GM19468 (cell line): ENCODE data around the gene ZBTB47.

Source experiments
- ATAC-seq: cut with Tn5 transposase; IDR thresholded peaks from one replicate; pipeline ENCODE4 v1.9.1; 2021; ENCODE audit warnings: mild to moderate bottlenecking, moderate library complexity, moderate number of reproducible peaks; ENCODE audit not compliant: unreplicated experiment; ENCODE audit errors: extremely low read depth

Gene ZBTB47

DNA sequence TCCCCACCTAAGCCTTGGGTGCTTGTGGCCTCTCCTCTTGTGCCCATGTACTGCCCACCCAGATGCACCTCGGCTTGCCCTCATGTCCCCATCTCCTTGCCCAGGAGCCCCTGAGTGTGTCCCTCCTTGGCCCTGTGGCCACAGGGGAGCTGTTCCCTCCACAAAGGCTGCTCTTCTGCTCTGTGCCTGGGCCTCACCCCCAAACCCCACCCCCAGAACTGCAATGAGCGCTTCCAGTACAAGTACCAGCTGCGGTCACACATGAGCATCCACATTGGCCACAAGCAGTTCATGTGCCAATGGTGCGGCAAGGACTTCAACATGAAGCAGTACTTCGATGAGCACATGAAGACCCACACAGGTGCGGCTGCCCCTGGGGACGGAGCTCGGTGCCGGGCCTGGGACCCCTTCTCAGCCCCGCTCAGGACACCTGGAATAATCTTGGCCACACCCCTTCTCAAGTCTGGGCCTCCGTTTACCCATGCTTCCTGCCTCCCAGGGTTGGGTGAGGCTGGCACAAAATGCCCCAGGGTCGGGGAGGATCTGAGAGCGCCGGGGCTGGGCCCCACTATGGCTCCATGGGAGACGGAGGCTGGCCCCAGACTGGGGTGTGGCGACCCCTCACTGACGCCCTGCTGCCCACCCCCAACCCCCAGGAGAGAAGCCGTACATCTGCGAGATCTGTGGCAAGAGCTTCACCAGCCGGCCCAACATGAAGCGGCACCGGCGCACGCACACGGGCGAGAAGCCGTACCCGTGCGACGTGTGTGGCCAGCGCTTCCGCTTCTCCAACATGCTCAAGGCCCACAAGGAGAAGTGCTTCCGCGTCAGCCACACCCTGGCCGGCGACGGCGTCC, 10.3 kb downstream of the ZBTB47 start:
- ATAC-seq: no peak

DNA sequence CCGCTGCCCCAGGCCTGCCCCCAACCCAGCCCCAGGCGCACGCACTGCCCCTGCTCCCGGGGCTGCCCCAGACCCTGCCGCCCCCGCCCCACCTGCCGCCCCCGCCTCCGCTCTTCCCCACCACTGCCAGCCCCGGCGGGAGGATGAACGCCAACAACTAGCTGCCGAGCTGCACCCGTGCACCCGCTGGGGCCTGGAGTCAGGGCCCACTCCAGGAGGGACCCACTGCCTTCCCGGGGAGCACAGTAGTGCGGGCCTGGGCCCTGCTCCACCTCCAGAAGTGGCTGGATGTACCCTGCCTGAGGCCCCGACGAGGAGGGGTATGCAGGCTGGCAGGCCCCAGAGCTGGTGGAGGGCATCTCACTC, 10.9 kb downstream of the ZBTB47 start:
- no peak for ATAC-seq

DNA sequence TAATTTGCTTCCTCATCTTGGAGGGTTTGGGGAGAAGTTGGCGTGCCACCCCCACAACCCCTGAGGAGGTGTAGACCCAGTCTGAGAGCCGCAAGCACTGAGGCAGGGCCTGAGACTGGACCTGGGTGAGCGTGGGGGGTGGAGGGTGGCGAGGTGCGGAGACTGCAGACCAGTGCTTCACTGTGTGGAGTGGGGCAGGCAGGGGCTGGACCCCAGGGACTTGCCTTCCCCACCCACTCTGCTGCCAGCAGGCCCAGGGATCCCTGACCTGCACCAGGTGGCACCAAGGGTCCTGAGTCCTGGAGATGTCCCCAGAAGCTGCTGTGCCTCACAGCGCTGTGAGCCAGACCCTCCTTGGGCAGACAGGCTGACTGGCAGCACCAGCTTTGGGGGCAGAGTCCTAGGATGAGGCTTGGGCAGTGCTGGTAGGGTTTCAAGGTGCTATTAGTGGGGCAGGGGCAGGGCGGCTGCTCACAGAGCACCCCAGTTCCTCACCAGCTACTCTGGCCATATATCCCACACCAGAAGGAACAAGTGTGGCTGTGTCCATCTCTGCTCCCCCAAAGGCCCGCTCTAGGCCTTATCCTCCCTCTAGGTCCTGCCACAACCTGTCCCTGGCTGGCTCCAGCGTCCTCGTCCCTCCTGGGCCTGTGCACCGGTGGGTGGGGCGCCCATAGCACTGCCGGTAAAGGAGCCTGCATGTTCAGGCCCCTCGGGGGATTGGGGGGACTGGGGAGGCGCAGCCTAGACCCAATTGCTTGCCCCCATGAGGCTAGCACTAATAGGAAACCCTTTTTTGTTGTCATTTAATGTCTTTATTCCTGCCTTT, 11.8 kb downstream of the ZBTB47 start:
- no peak for ATAC-seq

DNA sequence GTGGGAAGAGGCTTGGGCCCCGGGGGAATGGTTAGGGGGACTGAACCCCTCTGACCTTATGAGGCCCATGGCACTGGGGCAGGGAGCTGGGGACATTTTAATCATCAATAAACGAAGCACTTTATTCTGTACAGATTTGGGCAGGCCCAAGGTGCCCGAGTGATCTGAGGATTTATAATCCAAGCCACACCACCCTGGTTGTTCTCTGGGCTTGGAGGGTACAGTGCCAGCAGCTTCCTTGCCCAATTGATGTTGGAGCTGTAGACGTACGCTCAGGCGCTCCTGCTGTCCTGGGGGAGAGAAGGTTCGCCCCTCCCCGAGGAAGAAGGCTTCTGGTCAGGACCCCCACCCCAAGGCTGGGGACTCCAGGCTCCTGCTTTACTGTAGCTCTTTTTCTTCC, 12.5 kb downstream of the ZBTB47 start:
- no peak for ATAC-seq

- no peak for ATAC-seq
Measured at GRCh38 chr3:42666577-42666998, 13.1 kb downstream of the ZBTB47 start.

- ATAC-seq: no peak
Measured at GRCh38 chr3:42667096-42667522, 13.6 kb downstream of the ZBTB47 start.

DNA sequence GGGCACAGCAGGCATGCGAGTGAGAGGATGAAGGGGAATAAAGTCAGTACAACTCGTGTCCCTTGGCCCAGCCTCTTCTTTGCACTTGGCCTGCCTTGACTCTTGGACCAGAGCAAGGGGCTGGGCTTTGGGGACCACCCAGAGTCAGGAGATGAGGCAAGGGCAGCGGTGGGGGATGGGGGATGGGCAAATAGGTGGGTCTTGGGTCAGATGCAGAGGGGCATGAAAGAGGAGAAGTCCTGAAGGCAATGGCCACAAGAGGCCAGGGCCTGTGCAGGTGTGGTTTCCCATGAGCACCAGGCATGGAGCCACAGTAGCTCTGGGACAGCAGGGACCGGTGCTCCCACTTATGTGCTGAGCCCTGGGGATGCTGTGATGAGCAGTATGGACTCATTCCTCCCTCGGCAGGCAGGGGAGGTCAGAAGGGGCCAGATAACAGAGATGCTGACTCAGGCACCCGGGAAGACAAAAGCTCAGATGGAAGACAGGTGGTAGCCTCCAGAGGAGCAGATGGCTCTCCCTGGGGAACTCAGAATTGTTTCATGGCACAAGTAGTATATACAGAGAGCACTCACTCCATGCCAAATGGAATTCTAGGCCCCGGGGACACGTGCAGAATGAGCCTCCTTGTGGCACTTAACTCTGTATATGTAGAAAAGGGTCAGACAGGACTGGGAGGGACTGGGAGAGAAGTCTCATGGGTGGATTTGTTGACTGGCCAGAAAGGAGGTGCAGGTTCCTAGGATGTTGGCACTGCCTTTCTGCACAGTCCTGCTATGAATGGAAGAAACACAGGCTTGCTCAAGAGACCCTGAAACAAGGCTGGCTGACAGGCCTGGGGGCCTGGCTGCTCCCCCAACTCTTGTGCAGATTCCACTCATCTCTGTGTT, 14.3 kb downstream of the ZBTB47 start:
- ATAC-seq: no peak

DNA sequence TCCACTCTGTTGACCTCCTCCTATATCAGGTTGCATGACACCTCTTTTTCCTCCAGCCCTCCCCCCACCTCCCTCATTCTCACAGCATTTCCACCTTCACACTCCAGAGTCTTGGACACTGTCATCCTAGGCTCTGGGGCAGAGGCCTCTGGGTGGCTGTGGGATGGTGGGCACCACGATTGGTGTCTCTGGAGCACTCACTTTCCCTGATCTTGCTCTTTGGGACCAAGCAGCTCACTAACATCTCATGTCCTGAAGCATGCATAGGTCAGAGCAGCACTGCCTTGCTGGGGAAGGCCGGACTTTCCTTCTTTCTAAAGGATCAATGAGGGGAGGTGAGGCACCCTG, 14.9 kb downstream of the ZBTB47 start:
- no peak for ATAC-seq

- ATAC-seq: no peak
Measured at GRCh38 chr3:42668793-42669217, 15.3 kb downstream of the ZBTB47 start.

- ATAC-seq: no peak
Measured at GRCh38 chr3:42670051-42670576, 16.6 kb downstream of the ZBTB47 start.

DNA sequence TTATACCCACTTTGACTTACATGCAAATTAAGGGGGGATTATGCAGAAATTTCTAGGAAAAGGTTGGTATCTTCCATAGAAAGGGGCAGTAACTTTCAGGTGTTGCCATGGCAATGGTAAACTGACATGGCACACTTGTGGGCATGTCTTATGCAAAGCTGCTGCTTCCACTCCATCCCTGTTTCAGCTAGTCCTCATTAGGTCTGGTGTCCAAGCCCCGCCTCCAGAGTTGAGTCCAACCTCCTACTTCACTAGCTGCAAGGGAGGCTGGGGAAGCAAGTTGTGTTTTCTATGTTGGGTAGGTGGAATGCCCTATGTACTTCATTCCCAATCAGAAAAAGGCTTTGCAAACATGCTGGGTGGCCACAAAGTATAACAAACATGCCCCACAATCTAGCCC, 17.2 kb downstream of the ZBTB47 start:
- no peak for ATAC-seq

DNA sequence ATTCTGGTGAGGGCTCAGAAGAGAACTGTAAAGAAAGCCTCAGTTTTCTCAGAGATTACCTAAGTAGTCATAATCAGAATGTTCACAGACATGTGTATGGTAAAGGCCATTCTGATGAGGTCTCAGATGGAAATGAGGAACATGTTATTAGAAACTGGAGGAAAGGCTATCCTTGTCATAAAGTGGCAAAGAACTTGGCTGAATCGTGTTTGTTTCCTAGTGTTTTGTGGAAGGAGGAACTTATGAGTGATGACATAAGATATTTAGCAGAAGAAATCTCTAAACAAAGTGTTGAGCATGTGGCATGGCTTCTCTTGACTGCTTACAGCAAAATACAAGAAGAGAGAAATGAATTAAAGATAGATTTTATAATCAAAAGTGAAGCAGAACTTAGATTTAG, 19.0 kb downstream of the ZBTB47 start:
- ATAC-seq: no peak

DNA sequence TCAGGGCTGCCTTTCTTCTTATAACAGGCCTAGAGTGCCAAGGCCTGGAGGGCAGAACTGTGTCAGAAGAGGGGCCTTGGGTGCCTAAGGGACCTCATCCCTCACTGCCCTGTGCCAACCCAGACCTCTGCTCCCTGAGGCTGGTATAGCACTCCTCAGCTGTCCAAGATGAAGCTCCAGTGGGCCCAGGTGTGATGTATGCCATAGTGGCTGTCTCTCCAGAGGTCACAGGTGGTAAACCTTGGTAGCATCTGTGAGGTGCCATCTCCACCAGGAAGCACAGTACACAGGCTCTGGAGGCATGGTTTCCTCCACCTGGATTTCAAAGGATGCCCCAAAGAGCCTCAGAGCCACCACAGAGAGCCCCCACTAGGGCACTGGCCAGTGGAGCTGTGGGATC, 19.6 kb downstream of the ZBTB47 start:
- ATAC-seq: no peak

- ATAC-seq: no peak
Measured at GRCh38 chr3:42674146-42674545, 20.6 kb downstream of the ZBTB47 start.

DNA sequence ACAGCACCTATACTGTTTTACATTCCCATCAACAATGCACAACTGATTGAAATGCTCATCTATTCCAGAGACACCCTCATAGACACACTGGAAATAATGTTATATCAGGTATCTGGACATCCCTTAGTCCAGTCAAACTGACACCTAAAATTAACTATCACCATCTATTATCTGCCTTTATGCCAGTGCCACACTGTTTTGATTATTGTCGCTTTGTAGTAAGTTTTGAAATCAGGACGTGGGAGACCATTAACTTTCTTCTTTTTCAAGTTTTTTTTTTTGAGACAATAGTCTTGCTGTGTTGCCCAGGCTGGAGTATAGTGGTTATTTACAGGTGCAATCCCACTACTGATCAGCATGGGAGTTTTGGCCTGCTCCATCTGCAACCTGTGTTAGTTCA, 22.4 kb downstream of the ZBTB47 start:
- no peak for ATAC-seq

- no peak for ATAC-seq
Measured at GRCh38 chr3:42678447-42678846, 24.9 kb downstream of the ZBTB47 start.

- no peak for ATAC-seq
Measured at GRCh38 chr3:42680271-42680670, 26.8 kb downstream of the ZBTB47 start.

DNA sequence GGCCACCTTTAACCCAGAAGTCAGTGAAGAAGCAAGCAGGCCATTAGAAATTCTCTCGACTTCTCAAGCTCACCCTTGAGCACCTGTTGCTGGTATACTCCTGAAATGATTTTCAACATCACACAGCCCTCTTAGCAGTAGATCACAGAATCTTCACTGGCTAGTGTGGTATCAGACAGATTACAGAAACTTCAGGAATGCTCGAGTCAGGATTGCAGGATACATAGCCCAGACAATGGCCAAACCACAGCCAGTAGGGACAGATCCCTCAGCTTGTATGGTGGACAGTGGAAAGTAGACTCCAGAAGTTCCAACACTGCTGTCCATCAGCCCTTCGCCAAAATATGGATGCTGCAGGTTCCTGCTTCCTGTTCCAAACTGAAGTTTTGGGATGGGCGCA, 27.3 kb downstream of the ZBTB47 start:
- ATAC-seq: no peak

- ATAC-seq: no peak
Measured at GRCh38 chr3:42681361-42682038, 28.0 kb downstream of the ZBTB47 start.
